ENCODE data around the gene STAT3. TPM values are rescaled to one million over a fixed set of nuclear protein-coding genes. Genes with fewer than 3 reads are reported as not detected.
"Not testable (repeated sequence)": the region's sequence is repeated elsewhere in the genome, so short reads cannot be mapped to it uniquely, and the experiment has no call there.

Gene STAT3
- total RNA-seq, 1 experiment from 2014 or later: 60.5 TPM

GRCh38 chr17:42297775-42298174, 90.5 kb downstream of the STAT3 start:
- H3K4me1 ChIP-seq (ENCODE audit: insufficient read depth, low read length, poor library complexity, severe bottlenecking); H3K9me3 ChIP-seq (ENCODE audit: low read depth, low read length, poor library complexity, severe bottlenecking); H3K36me3 ChIP-seq (ENCODE audit: insufficient read depth, low read length, poor library complexity, severe bottlenecking); H3K27ac ChIP-seq (ENCODE audit: low read depth, low read length, poor library complexity, severe bottlenecking); H3K27me3 ChIP-seq (replicated peaks; ENCODE audit: insufficient read depth, low read depth, low read length, poor library complexity); BruUV-seq (replicated peaks); H3K4me3 ChIP-seq (ENCODE audit: low read depth, low read length, poor library complexity, severe bottlenecking); CTCF ChIA-PET; intact Hi-C loops (cut with micrococcal nuclease; ENCODE audit: unreplicated experiment); POLR2A ChIA-PET (ENCODE audit: low non-redundant PET); DNase-seq (ENCODE audit: low spot score): not testable (repeated sequence)

GRCh38 chr17:42296012-42296411, 92.2 kb downstream of the STAT3 start:
- TF ChIP-seq EZH2 (IDR thresholded peaks at IDR 0.05; ENCODE audit: borderline replicate concordance, low read depth, low read length, poor library complexity, severe bottlenecking) (no peak), CTCF (conservative IDR thresholded peaks at IDR 0.05; ENCODE audit: low read depth, low read length) (no peak)
- H3K4me3 ChIP-seq (ENCODE audit: low read depth, low read length, poor library complexity, severe bottlenecking): no peak overlapping the region
- no TSS peak for BruUV-seq (replicated peaks)
- no peaks in the 10 kb centered on the region for H3K9me3 ChIP-seq (ENCODE audit: low read depth, low read length, poor library complexity, severe bottlenecking)
- ChIA-PET CTCF (no interaction called here), POLR2A (ENCODE audit: low non-redundant PET) (no interaction called here)
- no peak for DNase-seq (ENCODE audit: low spot score)
- H3K27ac ChIP-seq (ENCODE audit: low read depth, low read length, poor library complexity, severe bottlenecking): no peak overlapping the region
- H3K27me3 ChIP-seq (replicated peaks; ENCODE audit: insufficient read depth, low read depth, low read length, poor library complexity): no peaks in the 10 kb centered on the region
- H3K36me3 ChIP-seq (ENCODE audit: insufficient read depth, low read length, poor library complexity, severe bottlenecking): no peaks in the 10 kb centered on the region
- intact Hi-C loops (cut with micrococcal nuclease; ENCODE audit: unreplicated experiment): no loop called here
- H3K4me1 ChIP-seq (ENCODE audit: insufficient read depth, low read length, poor library complexity, severe bottlenecking): no peaks in the 10 kb centered on the region

- POLR2A ChIA-PET (ENCODE audit: low non-redundant PET): no interaction called here
Observed at GRCh38 chr17:42294469-42295398, 93.5 kb downstream of the STAT3 start.

More at GRCh38 chr17:42294469-42295398, 93.5 kb downstream of the STAT3 start:
- no peak for DNase-seq (ENCODE audit: low spot score)
- H3K27ac ChIP-seq (ENCODE audit: low read depth, low read length, poor library complexity, severe bottlenecking): no peak overlapping the region
- H3K9me3 ChIP-seq (ENCODE audit: low read depth, low read length, poor library complexity, severe bottlenecking): no peaks in the 10 kb centered on the region
- H3K36me3 ChIP-seq (ENCODE audit: insufficient read depth, low read length, poor library complexity, severe bottlenecking): no peaks in the 10 kb centered on the region
- no peaks in the 10 kb centered on the region for H3K27me3 ChIP-seq (replicated peaks; ENCODE audit: insufficient read depth, low read depth, low read length, poor library complexity)
- no peaks in the 10 kb centered on the region for H3K4me1 ChIP-seq (ENCODE audit: insufficient read depth, low read length, poor library complexity, severe bottlenecking)
- no TSS peak for BruUV-seq (replicated peaks)
- CTCF ChIA-PET: no interaction called here
- no peak for TF ChIP-seq EZH2 (IDR thresholded peaks at IDR 0.05; ENCODE audit: borderline replicate concordance, low read depth, low read length, poor library complexity, severe bottlenecking)
- no peak for TF ChIP-seq CTCF (conservative IDR thresholded peaks at IDR 0.05; ENCODE audit: low read depth, low read length)
- no peak overlapping the region for H3K4me3 ChIP-seq (ENCODE audit: low read depth, low read length, poor library complexity, severe bottlenecking)
- intact Hi-C loops (cut with micrococcal nuclease; ENCODE audit: unreplicated experiment): no loop called here

All from A673 (cell line).